BJ (cell line): Measurements from ENCODE around the gene TIPARP. TPM values are rescaled to one million over a fixed set of nuclear protein-coding genes. Genes with fewer than 3 reads are reported as not detected.

Experiments
- CTCF ChIA-PET: fragments of 350-600 bp; formaldehyde crosslinking; extraction: SDS; loops from one replicate; lab custom pipeline; 2021; ENCODE audit warnings: antibody characterized with exemption, inconsistent platforms; lab: Yijun Ruan, JAX
- POLR2A ChIA-PET: fragments of 300-600 bp; sonication (Branson Sonifier 250); formaldehyde crosslinking; extraction: SDS; loops from one replicate; lab custom pipeline; 2021; ENCODE audit warnings: antibody characterized with exemption; lab: Charles Lee
- DNase-seq: peaks from one replicate; pipeline ENCODE4 v3.0.0-alpha.2; 2011; ENCODE audit warnings: low read depth
- H3K27me3 ChIP-seq: 2 replicates; pipeline ENCODE4 v1.6.0; 2011; ENCODE audit warnings: low read length; ENCODE audit not compliant: control insufficient read depth, insufficient read depth
- H3K36me3 ChIP-seq: 2 replicates; pipeline ENCODE4 v1.5.1; 2011; ENCODE audit warnings: low read length; ENCODE audit not compliant: control insufficient read depth, insufficient read depth
- H3K4me3 ChIP-seq: 2 replicates; pipeline ENCODE4 v1.5.1; 2011; ENCODE audit warnings: low read depth, mild to moderate bottlenecking, control low read depth, low read length
- CTCF ChIP-seq: IDR thresholded peaks from 2 replicates; pipeline ENCODE4 v1.5.1; 2011; ENCODE audit warnings: low read depth, mild to moderate bottlenecking, control low read depth, inconsistent platforms, low read length, moderate library complexity; ENCODE audit not compliant: insufficient read depth
- polyA plus RNA-seq: library from polyadenylated mRNA; depleted of rRNA; stranded (reverse); fragments of >200 nt; gene quantifications from 2 replicates; pipeline ENCODE4 v1.2.3, GENCODE V29; 2011

The TIPARP gene
- polyA plus RNA-seq, 1 experiment: 23.0 TPM

- Histone ChIP-seq H3K4me3 (no peak overlapping the region), H3K27me3 (no peaks in the 10 kb centered on the region), H3K36me3 (no peaks in the 10 kb centered on the region)
- no peak for TF ChIP-seq CTCF
- POLR2A ChIA-PET: no interaction called here
- no peak for DNase-seq
- CTCF ChIA-PET: no interaction called here
Measured at GRCh38 chr3:156726456-156726855, 52.1 kb downstream of the TIPARP start.

GRCh38 chr3:156727519-156728205, 53.3 kb downstream of the TIPARP start:
- no peak for DNase-seq
- H3K4me3 ChIP-seq: no peak overlapping the region
- no peaks in the 10 kb centered on the region for H3K27me3 ChIP-seq
- no peaks in the 10 kb centered on the region for H3K36me3 ChIP-seq
- ChIA-PET POLR2A (no interaction called here), CTCF (interaction anchor here (0.6 kb wide), 1 partner anchor 352 kb away, joined by 3 read pairs; no protein-coding TSS in a partner anchor)
- TF ChIP-seq CTCF: no peak

GRCh38 chr3:156728267-156728985, 54.0 kb downstream of the TIPARP start:
- CTCF ChIA-PET: interaction anchor here (1.2 kb wide), 1 partner anchor 89 kb away, joined by 3 read pairs; no protein-coding TSS in a partner anchor

GRCh38 chr3:156729460-156730179, 55.2 kb downstream of the TIPARP start:
- POLR2A ChIA-PET: no interaction called here
- no peaks in the 10 kb centered on the region for H3K36me3 ChIP-seq
- CTCF ChIA-PET: interaction anchor here (1.2 to 1.5 kb wide), 2 partner anchors 88 to 347 kb away, joined by 3 read pairs; no protein-coding TSS in a partner anchor
- no peak for TF ChIP-seq CTCF
- H3K27me3 ChIP-seq: no peaks in the 10 kb centered on the region
- DNase-seq: no peak
- H3K4me3 ChIP-seq: no peak overlapping the region

More at GRCh38 chr3:156728267-156728985, 54.0 kb downstream of the TIPARP start:
- no peaks in the 10 kb centered on the region for H3K27me3 ChIP-seq
- POLR2A ChIA-PET: no interaction called here
- H3K4me3 ChIP-seq: no peak overlapping the region
- DNase-seq: no peak
- H3K36me3 ChIP-seq: no peaks in the 10 kb centered on the region
- no peak for TF ChIP-seq CTCF

DNA sequence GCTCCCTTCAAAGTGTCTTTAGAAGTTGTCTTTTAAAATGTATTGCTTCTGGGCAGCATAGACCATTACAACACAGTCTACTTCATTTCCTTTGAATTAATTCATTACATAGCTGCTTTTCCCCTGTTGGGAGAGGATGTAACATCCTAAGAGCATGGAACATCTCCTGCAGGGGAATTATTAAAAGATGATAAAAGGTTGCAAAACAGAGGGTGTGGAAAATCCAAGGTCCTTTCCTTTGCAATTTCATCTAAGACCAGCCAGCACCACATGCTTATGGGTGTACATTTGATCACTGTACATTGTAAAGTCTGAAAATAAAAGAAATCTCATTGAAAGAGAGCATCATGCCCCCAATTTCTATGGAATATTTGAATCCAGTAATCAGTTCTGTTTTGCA, 57.4 kb downstream of the TIPARP start:
- ChIA-PET POLR2A (no interaction called here), CTCF (interaction anchor here (0.6 to 1.0 kb wide), 4 partner anchors 15 to 443 kb away, joined by 3 read pairs; no protein-coding TSS in a partner anchor)
- Histone ChIP-seq H3K27me3 (no peaks in the 10 kb centered on the region), H3K36me3 (no peaks in the 10 kb centered on the region), H3K4me3 (no peak overlapping the region)
- no peak for DNase-seq
- TF ChIP-seq CTCF: no peak
